Calu3 (cell line): ENCODE results near the gene PTPRN2. TPM values are rescaled to one million over a fixed set of nuclear protein-coding genes. Genes with fewer than 3 reads are reported as not detected.
A peak's percentile ranks its signal among the peaks of the same experiment; 100 is the strongest.

ENCODE experiments used
- BruUV-seq: library from RNA; stranded (reverse); fragments of 400-500 nt; replicated peaks from 2 replicates; lab custom pipeline; 2021; lab: Mats Ljungman, UMichigan
- CTCF ChIA-PET: fragments of 300-600 bp; sonication (Branson Sonifier 250); formaldehyde crosslinking; loops from one replicate; lab custom pipeline; 2022; ENCODE audit warnings: antibody characterized with exemption; lab: Charles Lee
- DNase-seq: peaks from one replicate; pipeline ENCODE4 v3.0.0; 2022
- H3K27ac Mint-ChIP-seq: one replicate; pipeline ENCODE4 v1.8.0; 2022; ENCODE audit warnings: mixed read lengths; ENCODE audit not compliant: unreplicated experiment
- H3K27me3 Mint-ChIP-seq: one replicate; pipeline ENCODE4 v1.8.0; 2022; ENCODE audit warnings: mixed read lengths; ENCODE audit not compliant: unreplicated experiment
- H3K36me3 Mint-ChIP-seq: one replicate; pipeline ENCODE4 v1.8.0; 2022; ENCODE audit warnings: mild to moderate bottlenecking, moderate library complexity, mixed read lengths; ENCODE audit not compliant: insufficient read depth, unreplicated experiment
- H3K4me1 Mint-ChIP-seq: one replicate; pipeline ENCODE4 v1.8.0; 2022; ENCODE audit warnings: mild to moderate bottlenecking, low read depth, mixed read lengths; ENCODE audit not compliant: unreplicated experiment
- H3K4me3 Mint-ChIP-seq: one replicate; pipeline ENCODE4 v1.8.0; 2022; ENCODE audit warnings: mild to moderate bottlenecking, low read depth, moderate library complexity, mixed read lengths; ENCODE audit not compliant: unreplicated experiment
- H3K9me3 Mint-ChIP-seq: one replicate; pipeline ENCODE4 v1.8.0; 2022; ENCODE audit warnings: low read depth, mixed read lengths; ENCODE audit not compliant: unreplicated experiment
- intact Hi-C: fragments of 100-400 bp; cut with micrococcal nuclease; formaldehyde crosslinking; loops from one replicate; pipeline ENCODE4 v1.10.0; 2022; ENCODE audit not compliant: unreplicated experiment
- total RNA-seq: library from RNA; stranded (reverse); gene quantifications from 2 replicates; pipeline ENCODE4 v1.2.3, GENCODE V29; 2022
- TF ChIP-seq, protein P1 (sequence below): fragments of 200-600 bp; IDR thresholded peaks from one replicate; pipeline ENCODE4 v1.8.0; 2022; ENCODE audit warnings: antibody characterized with exemption; ENCODE audit not compliant: unreplicated experiment

Gene PTPRN2
- total RNA-seq, 1 experiment from 2014 or later, result 2.0 TPM

DNA sequence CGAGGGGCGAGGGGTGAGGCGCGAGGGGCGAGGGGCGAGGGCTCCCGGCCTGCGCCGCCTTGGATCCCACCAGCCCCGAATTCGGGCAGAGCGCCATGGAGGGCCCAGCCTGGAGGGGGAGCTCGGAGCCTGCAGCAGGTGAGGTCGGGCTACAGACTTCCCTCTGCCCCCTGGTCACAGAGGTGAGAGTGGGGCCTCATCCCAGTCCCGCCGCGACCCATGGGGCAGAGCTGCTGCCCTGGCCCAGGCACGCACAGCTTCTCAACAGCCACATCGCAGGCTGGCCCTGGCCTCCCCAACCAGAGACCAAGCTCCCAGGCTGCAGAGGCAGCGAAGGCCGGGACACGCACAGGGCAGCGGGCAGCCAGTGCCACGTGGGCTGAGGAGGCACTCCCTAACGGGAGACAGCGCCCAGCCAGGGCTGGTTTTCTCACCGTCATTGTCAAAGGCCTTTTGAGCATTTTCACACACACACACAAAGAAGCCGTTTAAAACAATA is 191.8 kb downstream of the PTPRN2 start:
- H3K4me1 Mint-ChIP-seq, result no peaks in the 10 kb centered on the region
- CTCF ChIA-PET, result no interaction called here

DNA sequence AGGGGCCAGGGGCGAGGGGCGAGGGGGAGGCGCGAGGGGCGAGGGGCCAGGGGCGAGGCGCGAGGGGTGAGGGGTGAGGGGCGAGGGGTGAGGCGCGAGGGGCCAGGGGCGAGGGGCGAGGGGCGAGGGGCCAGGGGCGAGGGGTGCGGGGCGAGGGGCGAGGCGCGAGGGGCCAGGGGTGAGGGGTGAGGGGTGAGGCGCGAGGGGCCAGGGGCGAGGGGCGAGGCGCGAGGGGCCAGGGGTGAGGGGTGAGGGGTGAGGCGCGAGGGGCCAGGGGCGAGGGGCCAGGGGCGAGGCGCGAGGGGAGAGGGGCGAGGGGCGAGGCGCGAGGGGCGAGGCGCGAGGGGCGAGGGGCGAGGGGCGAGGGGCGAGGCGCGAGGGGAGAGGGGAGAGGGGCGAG is 192.3 kb downstream of the PTPRN2 start:
- Mint-ChIP-seq H3K4me3 (no peak overlapping the region), H3K4me1 (no peaks in the 10 kb centered on the region), H3K9me3 (peaks cover 6% of the 10 kb centered on the region), H3K27ac (no peak overlapping the region), H3K36me3 (no peaks in the 10 kb centered on the region), H3K27me3 (no peaks in the 10 kb centered on the region)
- no peak for DNase-seq
- CTCF ChIA-PET, result no interaction called here
- no TSS peak for BruUV-seq
- TF ChIP-seq, protein P1, sequence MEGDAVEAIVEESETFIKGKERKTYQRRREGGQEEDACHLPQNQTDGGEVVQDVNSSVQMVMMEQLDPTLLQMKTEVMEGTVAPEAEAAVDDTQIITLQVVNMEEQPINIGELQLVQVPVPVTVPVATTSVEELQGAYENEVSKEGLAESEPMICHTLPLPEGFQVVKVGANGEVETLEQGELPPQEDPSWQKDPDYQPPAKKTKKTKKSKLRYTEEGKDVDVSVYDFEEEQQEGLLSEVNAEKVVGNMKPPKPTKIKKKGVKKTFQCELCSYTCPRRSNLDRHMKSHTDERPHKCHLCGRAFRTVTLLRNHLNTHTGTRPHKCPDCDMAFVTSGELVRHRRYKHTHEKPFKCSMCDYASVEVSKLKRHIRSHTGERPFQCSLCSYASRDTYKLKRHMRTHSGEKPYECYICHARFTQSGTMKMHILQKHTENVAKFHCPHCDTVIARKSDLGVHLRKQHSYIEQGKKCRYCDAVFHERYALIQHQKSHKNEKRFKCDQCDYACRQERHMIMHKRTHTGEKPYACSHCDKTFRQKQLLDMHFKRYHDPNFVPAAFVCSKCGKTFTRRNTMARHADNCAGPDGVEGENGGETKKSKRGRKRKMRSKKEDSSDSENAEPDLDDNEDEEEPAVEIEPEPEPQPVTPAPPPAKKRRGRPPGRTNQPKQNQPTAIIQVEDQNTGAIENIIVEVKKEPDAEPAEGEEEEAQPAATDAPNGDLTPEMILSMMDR, result no peak
- intact Hi-C loops, result no loop called here

More for the DNA sequence above, 191.8 kb downstream of the PTPRN2 start:
- Mint-ChIP-seq H3K4me3 (no peak overlapping the region), H3K9me3 (peaks cover 6% of the 10 kb centered on the region), H3K27me3 (no peaks in the 10 kb centered on the region), H3K27ac (no peak overlapping the region), H3K36me3 (no peaks in the 10 kb centered on the region)
- peak; percentile 30 for DNase-seq
- intact Hi-C loops, result no loop called here
- BruUV-seq, result no TSS peak
- TF ChIP-seq, protein P1, result no peak

DNA sequence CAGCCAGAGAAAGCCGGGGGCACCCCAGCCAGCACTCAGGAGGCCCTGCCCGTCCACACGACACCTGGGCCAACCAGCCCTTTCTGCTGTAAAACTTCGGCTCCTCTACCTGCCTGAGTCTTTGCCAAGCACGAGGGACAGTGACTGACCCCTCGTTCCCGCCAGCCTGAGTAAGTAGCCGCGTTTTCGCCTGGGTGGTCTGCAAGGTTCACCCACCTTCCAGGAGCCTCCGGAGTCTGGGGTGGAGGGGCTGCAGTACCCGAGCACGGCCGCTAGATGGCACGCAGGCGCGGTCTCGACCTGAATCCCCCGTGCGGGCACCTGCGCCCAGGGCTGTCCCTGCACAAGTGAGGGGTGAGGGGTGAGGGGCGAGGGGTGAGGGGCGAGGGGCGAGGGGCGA is 192.7 kb downstream of the PTPRN2 start:
- DNase-seq, result peak; percentile 45
- no TSS peak for BruUV-seq
- intact Hi-C loops, result no loop called here
- peaks cover 6% of the 10 kb centered on the region for H3K9me3 Mint-ChIP-seq
- H3K4me1 Mint-ChIP-seq, result no peaks in the 10 kb centered on the region
- H3K27ac Mint-ChIP-seq, result no peak overlapping the region
- no peaks in the 10 kb centered on the region for H3K27me3 Mint-ChIP-seq
- H3K4me3 Mint-ChIP-seq, result no peak overlapping the region
- no peaks in the 10 kb centered on the region for H3K36me3 Mint-ChIP-seq
- TF ChIP-seq, protein P1, result peak; percentile 59
- CTCF ChIA-PET, result no interaction called here

DNA sequence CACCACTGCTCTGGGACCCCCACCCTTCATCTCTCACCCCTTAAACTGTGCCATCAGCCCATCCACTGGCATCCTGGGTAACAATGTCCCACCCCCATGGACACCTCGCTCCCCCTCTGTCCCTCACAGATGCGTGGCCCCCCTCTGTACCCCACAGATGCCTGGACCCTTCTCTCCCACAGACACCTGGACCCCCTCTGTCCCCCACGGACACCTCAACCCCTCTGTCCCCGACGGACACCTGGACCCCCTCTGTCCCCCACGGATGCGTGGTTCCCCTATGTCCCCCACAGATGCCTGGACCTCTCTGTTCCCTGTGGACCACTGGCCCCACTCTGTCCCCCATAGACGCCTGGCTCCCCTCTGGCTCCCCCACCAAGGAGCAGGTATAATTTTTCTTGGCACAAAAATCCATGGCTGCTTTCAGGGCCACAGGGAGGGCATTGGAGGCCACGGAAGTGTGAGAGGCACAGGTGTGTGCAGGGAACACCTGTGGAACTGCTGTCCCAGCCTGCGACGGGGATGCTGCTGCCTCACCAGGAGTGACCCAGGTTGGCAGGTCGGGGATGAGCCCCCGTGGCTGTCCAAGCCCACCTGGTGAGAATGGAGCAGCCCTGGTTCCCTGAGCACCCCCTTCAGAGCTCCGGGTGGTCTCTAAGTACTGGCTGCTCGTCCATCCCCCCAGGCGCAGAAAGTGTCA is 193.5 kb downstream of the PTPRN2 start:
- BruUV-seq, result no TSS peak

More for the DNA sequence above, 193.5 kb downstream of the PTPRN2 start:
- Mint-ChIP-seq H3K9me3 (peaks cover 6% of the 10 kb centered on the region), H3K4me3 (no peak overlapping the region), H3K4me1 (no peaks in the 10 kb centered on the region), H3K27me3 (no peaks in the 10 kb centered on the region), H3K27ac (no peak overlapping the region), H3K36me3 (no peaks in the 10 kb centered on the region)
- intact Hi-C loops, result no loop called here
- CTCF ChIA-PET, result interaction anchor here (0.8 kb wide), 1 partner anchor 583 kb away, joined by 3 read pairs; no protein-coding TSS in a partner anchor
- TF ChIP-seq, protein P1, result no peak
- no peak for DNase-seq
